Smooth muscle cell (in vitro differentiated cells): Measurements from ENCODE around the gene PEAK1. TPM values are rescaled to one million over a fixed set of nuclear protein-coding genes. Genes with fewer than 3 reads are reported as not detected.

Experiments
- DNase-seq: peaks from one replicate; lab custom pipeline; 2025; ENCODE audit not compliant: unreplicated experiment; lab: John Stamatoyannopoulos, UW
- H2AFZ ChIP-seq: fragments of 200-600 bp; sonication (generic); 2 replicates; pipeline ENCODE4 v1.6.0; 2016; ENCODE audit warnings: antibody characterized with exemption, low read depth, mild to moderate bottlenecking
- H3F3A ChIP-seq: fragments of 200-600 bp; sonication (generic); 2 replicates; pipeline ENCODE4 v1.6.0; 2017; ENCODE audit warnings: antibody characterized with exemption, low read depth
- H3K27ac ChIP-seq: fragments of 200-600 bp; sonication (generic); 2 replicates; pipeline ENCODE4 v1.5.1; 2016; ENCODE audit warnings: low read depth, mild to moderate bottlenecking
- H3K27me3 ChIP-seq: fragments of 200-600 bp; sonication (generic); 2 replicates; pipeline ENCODE4 v1.6.1; 2016; ENCODE audit warnings: low read depth, mild to moderate bottlenecking
- H3K36me3 ChIP-seq: fragments of 200-600 bp; sonication (generic); 2 replicates; pipeline ENCODE4 v1.5.1; 2016; ENCODE audit warnings: low read depth
- H3K4me1 ChIP-seq: fragments of 200-600 bp; sonication (generic); 2 replicates; pipeline ENCODE4 v1.5.1; 2016; ENCODE audit warnings: low read depth
- H3K4me2 ChIP-seq: fragments of 200-600 bp; sonication (generic); 2 replicates; pipeline ENCODE4 v1.6.0; 2016; ENCODE audit warnings: mild to moderate bottlenecking
- H3K4me3 ChIP-seq: fragments of 200-600 bp; sonication (generic); 2 replicates; pipeline ENCODE4 v1.5.1; 2016; ENCODE audit warnings: mild to moderate bottlenecking
- H3K79me2 ChIP-seq: fragments of 200-600 bp; sonication (generic); 2 replicates; pipeline ENCODE4 v1.6.0; 2016; ENCODE audit warnings: low read depth, mild to moderate bottlenecking
- H3K9ac ChIP-seq: fragments of 200-600 bp; sonication (generic); 2 replicates; pipeline ENCODE4 v1.6.0; 2016; ENCODE audit warnings: low read depth
- H3K9me3 ChIP-seq: fragments of 200-600 bp; sonication (generic); replicated peaks from 2 replicates; pipeline ENCODE4 v1.5.1; 2016; ENCODE audit warnings: low read depth
- H4K20me1 ChIP-seq: fragments of 200-600 bp; sonication (generic); 2 replicates; pipeline ENCODE4 v1.6.0; 2016; ENCODE audit warnings: low read depth
- WGBS: methylation state at CpG from one replicate; pipeline ENCODE4 v1.1.7; 2016; ENCODE audit warnings: low lambda C conversion rate; 5-methylcytosine and 5-hydroxymethylcytosine counted together
- polyA plus RNA-seq: library from polyadenylated mRNA; unstranded; fragments of >200 nt; fragmentation: Nextera tagmentation; extraction: Ambion mirVana; gene quantifications from 2 replicates; pipeline ENCODE4 v1.2.1, GENCODE V29; 2016
- total RNA-seq: library from RNA; depleted of rRNA; stranded (reverse); fragments of >200 nt; gene quantifications from 2 replicates; pipeline ENCODE4 v1.2.3, GENCODE V29; 2014
- TF ChIP-seq, protein P1 (sequence below): fragments of 200-600 bp; sonication (generic); IDR thresholded peaks from 2 replicates; pipeline ENCODE4 v1.5.1; 2017; ENCODE audit warnings: borderline replicate concordance, mild to moderate bottlenecking, antibody characterized with exemption; ENCODE audit not compliant: insufficient read depth, poor library complexity, severe bottlenecking

PEAK1 gene
- total and polyA plus RNA-seq, 2 experiments from 2014 or later: 5.6 to 21.9 TPM

DNA sequence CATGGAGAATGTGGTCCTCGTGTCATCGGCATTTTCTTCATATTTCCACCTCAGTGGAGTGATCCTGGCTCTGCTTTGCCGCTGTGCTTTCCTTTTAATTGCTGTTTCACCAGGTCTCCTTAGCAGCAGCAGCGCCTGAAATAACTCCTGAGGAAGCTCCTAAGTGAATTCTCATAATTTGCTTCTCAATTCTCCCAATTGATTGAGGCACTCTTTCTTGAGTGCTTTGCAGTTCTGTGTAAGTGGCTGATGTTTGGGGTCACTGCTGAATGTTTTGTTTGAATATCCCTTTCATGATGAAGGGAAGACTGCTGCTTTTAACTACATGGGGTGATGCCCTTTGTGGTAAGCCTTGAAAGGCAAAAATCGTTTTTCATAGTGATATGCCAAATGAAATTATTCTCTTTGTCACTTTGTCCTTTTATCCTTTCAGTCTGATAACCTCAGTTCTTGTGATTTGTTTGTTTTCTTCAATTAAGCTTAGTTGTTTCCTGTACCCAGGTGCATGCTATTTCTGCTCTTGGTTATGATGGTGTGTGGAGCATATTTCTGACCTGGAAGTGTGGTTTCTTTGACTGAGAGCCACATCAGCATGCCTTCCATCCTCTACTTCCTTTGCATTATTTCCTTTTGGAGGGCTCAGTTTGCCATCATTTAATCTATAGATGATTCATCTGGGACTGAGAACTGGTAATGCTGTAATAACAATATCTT is 37.4 kb upstream of the PEAK1 start:
- TF ChIP-seq, protein P1, sequence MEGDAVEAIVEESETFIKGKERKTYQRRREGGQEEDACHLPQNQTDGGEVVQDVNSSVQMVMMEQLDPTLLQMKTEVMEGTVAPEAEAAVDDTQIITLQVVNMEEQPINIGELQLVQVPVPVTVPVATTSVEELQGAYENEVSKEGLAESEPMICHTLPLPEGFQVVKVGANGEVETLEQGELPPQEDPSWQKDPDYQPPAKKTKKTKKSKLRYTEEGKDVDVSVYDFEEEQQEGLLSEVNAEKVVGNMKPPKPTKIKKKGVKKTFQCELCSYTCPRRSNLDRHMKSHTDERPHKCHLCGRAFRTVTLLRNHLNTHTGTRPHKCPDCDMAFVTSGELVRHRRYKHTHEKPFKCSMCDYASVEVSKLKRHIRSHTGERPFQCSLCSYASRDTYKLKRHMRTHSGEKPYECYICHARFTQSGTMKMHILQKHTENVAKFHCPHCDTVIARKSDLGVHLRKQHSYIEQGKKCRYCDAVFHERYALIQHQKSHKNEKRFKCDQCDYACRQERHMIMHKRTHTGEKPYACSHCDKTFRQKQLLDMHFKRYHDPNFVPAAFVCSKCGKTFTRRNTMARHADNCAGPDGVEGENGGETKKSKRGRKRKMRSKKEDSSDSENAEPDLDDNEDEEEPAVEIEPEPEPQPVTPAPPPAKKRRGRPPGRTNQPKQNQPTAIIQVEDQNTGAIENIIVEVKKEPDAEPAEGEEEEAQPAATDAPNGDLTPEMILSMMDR: no peak
- Histone ChIP-seq H3K4me1 (peaks cover 26% of the 10 kb centered on the region), H4K20me1 (peaks cover 42% of the 10 kb centered on the region)

GRCh38 chr15:77456746-77457145 is 36.8 kb upstream of the PEAK1 start:
- Histone ChIP-seq H2AFZ (no peak overlapping the region), H4K20me1 (peaks cover 42% of the 10 kb centered on the region), H3K36me3 (no peaks in the 10 kb centered on the region), H3K9ac (no peak overlapping the region), H3K4me2 (peak overlapping the region; percentile 61), H3K9me3 (no peaks in the 10 kb centered on the region), H3K79me2 (peaks cover 9% of the 10 kb centered on the region), H3F3A (peaks cover 4% of the 10 kb centered on the region), H3K27me3 (no peaks in the 10 kb centered on the region), H3K4me3 (no peak overlapping the region), H3K4me1 (peaks cover 26% of the 10 kb centered on the region), H3K27ac (peak overlapping the region; percentile 86)
- TF ChIP-seq, protein P1: no peak
- WGBS: 78% methylated on average over 1 of the region's 1 CpG
- no peak for DNase-seq

More for the DNA sequence above, 37.4 kb upstream of the PEAK1 start:
- Histone ChIP-seq H3K27me3 (no peaks in the 10 kb centered on the region), H2AFZ (no peak overlapping the region), H3K4me3 (no peak overlapping the region), H3F3A (peaks cover 4% of the 10 kb centered on the region), H3K9me3 (no peaks in the 10 kb centered on the region), H3K79me2 (peaks cover 3% of the 10 kb centered on the region), H3K27ac (peak overlapping the region; percentile 86), H3K4me2 (peak overlapping the region; percentile 61), H3K36me3 (no peaks in the 10 kb centered on the region), H3K9ac (no peak overlapping the region)
- WGBS: 85% methylated on average over 5 of the region's 5 CpGs
- no peak for DNase-seq

GRCh38 chr15:77455696-77456321 is 35.9 kb upstream of the PEAK1 start:
- no peak overlapping the region for H3K4me3 ChIP-seq
- peaks cover 16% of the 10 kb centered on the region for H3K79me2 ChIP-seq
- H3K4me2 ChIP-seq: peak overlapping the region; percentile 61
- H4K20me1 ChIP-seq: peaks cover 42% of the 10 kb centered on the region
- H3K27ac ChIP-seq: peak overlapping the region; percentile 86
- no peak overlapping the region for H2AFZ ChIP-seq
- peaks cover 4% of the 10 kb centered on the region for H3F3A ChIP-seq
- 33% methylated on average over 3 of the region's 3 CpGs for WGBS
- H3K36me3 ChIP-seq: no peaks in the 10 kb centered on the region
- TF ChIP-seq, protein P1: no peak
- peak overlapping the region; percentile 64 for H3K9ac ChIP-seq
- H3K27me3 ChIP-seq: no peaks in the 10 kb centered on the region
- no peaks in the 10 kb centered on the region for H3K9me3 ChIP-seq
- H3K4me1 ChIP-seq: peaks cover 26% of the 10 kb centered on the region
- no peak for DNase-seq
